Measurements from ENCODE around the gene C1orf159.

DNA sequence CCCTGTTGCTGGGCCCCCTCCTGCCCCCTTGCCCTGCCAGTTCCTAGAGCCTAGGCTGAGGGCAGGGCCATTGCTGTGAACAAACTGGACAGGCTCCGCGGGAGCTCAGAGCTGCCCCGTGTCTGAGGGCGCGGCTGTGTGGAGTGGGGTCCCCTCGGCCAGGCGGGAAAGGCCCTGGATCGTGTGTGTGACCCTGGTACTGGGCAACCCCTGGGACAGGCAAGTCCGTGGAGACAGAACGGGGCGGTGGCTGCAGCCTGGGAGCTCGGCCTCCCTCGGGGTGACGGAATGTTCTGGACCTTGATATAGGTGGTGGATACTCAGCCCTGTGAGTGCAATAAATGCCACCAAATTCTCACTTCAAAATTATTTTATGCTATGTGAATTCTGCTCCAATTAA lies 27.7 kb upstream of the C1orf159 start:
- TF ChIP-seq REST (IDR thresholded peaks at IDR 0.05; ENCODE audit: borderline replicate concordance) (no peak), CTCF (IDR thresholded peaks at IDR 0.05; ENCODE audit: poor library complexity, severe bottlenecking) (no peak), RAD21 (conservative IDR thresholded peaks at IDR 0.05) (no peak), POLR2AphosphoS5 (IDR thresholded peaks at IDR 0.05) (no peak), EP300 (conservative IDR thresholded peaks at IDR 0.05; ENCODE audit: poor library complexity, severe bottlenecking) (no peak), EZH2 (IDR thresholded peaks at IDR 0.05; ENCODE audit: borderline replicate concordance, insufficient read depth, low read length, poor library complexity, severe bottlenecking) (no peak), MXI1 (conservative IDR thresholded peaks at IDR 0.05; ENCODE audit: poor library complexity, severe bottlenecking) (no peak), SMC3 (conservative IDR thresholded peaks at IDR 0.05; ENCODE audit: poor library complexity) (no peak), TAF1 (IDR thresholded peaks at IDR 0.05; ENCODE audit: low read depth) (no peak)

All from neural cell (in vitro differentiated cells).